ENCODE data around the gene NFATC3.
"Not testable (repeated sequence)": the region's sequence is repeated elsewhere in the genome, so short reads cannot be mapped to it uniquely, and the experiment has no call there.

Gene NFATC3

GRCh38 chr16:68110611-68111010, 25.4 kb downstream of the NFATC3 start:
- Mint-ChIP-seq H3K27ac (peak overlapping the region; percentile 87), H3K36me3 (peaks cover 42 to 64% of the 10 kb centered on the region in 2 donors), H3K4me1 (peaks cover 46 to 98% of the 10 kb centered on the region in 2 donors), H3K9me3 (peaks cover 19 to 35% of the 10 kb centered on the region in 2 donors)
- not testable (repeated sequence) for H3K4me3 Mint-ChIP-seq; ATAC-seq (replicated peaks); DNase-seq; H3K27me3 Mint-ChIP-seq

DNA sequence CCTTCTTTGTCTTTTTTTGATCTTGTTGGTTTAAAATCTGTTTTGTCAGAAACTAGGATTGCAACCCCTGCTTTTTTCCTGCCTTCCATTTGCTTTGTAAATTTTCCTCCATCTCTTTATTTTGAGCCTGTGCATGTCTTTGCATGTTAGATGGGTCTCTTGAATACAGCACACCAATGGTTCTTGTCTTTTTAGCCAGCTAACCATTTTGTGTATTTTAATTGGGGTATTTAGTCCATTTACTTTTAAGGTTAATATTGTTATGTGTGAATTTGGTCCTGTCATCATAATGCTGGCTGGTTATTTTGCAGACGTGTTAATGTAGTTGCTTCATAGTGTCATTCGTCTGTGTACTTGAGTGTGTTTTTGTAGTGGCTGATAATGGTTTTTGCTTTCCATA, 26.2 kb downstream of the NFATC3 start:
- Mint-ChIP-seq H3K4me1 (peaks cover 44 to 97% of the 10 kb centered on the region in 2 donors), H3K9me3 (peaks cover 19 to 34% of the 10 kb centered on the region in 2 donors), H3K27ac (peak overlapping the region; percentile 15), H3K36me3 (peaks cover 40 to 57% of the 10 kb centered on the region in 2 donors), H3K4me3 (no peak overlapping the region), H3K27me3 (no peaks in the 10 kb centered on the region)
- no peak for ATAC-seq (replicated peaks)
- no peak for DNase-seq

DNA sequence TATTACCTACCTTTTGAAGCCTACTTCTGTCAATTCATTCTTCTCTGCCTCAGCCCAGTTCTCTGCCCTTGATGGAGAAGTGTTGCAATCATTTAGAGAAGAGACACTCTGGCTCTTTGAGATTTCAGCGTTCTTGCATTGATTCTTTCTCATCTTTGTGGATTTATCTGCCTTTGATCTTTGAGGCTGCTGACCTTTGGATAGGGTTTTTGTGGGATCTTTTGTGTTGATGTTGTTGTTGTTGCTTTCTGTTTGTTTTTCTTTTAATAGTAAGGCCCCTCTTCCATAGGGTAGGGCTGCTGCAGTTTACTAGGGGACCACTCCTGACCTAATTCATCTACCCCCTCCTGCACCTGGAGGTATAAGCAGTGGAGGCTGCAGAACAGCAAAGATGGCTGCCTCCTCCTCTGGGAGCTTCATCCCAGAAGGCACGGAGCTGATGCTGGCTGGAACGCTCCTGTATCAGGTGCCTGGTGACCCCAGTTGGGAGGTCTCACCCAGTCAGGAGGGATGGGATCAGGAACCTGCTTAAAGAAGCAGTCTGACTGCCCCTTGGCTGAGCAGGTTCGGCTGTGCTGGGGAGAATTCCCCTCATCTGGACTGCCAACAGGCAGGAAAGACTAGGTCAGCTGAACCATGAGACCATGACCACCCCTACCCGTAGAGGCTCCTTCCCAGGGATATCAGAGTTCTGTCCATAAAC, 28.0 kb downstream of the NFATC3 start:
- DNase-seq (no peak), ATAC-seq (replicated peaks) (no peak)
- Mint-ChIP-seq H3K9me3 (peaks cover 19 to 30% of the 10 kb centered on the region in 2 donors), H3K27me3 (no peaks in the 10 kb centered on the region), H3K36me3 (peaks cover 34 to 49% of the 10 kb centered on the region in 2 donors), H3K27ac (peak overlapping the region; percentile 82), H3K4me1 (peaks cover 46 to 97% of the 10 kb centered on the region in 2 donors), H3K4me3 (peak overlapping the region in 1 of 2 donors; percentile 7)

GRCh38 chr16:68113765-68114240, 28.6 kb downstream of the NFATC3 start:
- H3K27ac Mint-ChIP-seq: no peak overlapping the region
- H3K36me3 Mint-ChIP-seq: peaks cover 31 to 43% of the 10 kb centered on the region in 2 donors
- ATAC-seq (replicated peaks): no peak
- H3K4me3 Mint-ChIP-seq: no peak overlapping the region
- no peaks in the 10 kb centered on the region for H3K27me3 Mint-ChIP-seq
- H3K4me1 Mint-ChIP-seq: peaks cover 44 to 97% of the 10 kb centered on the region in 2 donors
- peaks cover 16 to 24% of the 10 kb centered on the region in 2 donors for H3K9me3 Mint-ChIP-seq
- no peak for DNase-seq

DNA sequence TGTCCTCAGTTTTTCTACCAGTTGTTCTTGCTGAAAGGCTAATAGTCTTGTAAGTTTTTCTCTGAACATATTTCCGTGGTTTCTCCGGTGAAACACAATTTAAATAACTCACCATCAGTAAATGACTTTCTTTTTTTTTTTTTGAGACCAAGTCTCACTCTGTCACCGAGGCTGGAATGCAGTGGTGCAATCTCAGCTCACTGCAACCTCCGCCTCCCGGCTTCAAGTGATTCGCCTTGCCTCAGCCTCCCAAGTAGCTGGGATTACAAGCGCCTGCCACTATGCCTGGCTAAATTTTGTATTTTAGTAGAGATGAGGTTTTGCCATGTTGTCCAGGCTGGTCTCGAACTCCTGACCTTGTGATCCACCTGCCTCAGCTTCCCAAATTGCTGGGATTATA, 29.8 kb downstream of the NFATC3 start:
- not testable (repeated sequence) for ATAC-seq (replicated peaks); H3K27ac Mint-ChIP-seq; H3K4me3 Mint-ChIP-seq; H3K27me3 Mint-ChIP-seq; DNase-seq
- peaks cover 48 to 97% of the 10 kb centered on the region in 2 donors for H3K4me1 Mint-ChIP-seq
- H3K9me3 Mint-ChIP-seq: peaks cover 9 to 15% of the 10 kb centered on the region in 2 donors
- H3K36me3 Mint-ChIP-seq: peaks cover 21 to 35% of the 10 kb centered on the region in 2 donors

GRCh38 chr16:68115851-68116250, 30.7 kb downstream of the NFATC3 start:
- DNase-seq (no peak), ATAC-seq (replicated peaks) (no peak)
- peaks cover 16 to 28% of the 10 kb centered on the region in 2 donors for H3K36me3 Mint-ChIP-seq
- no peak overlapping the region for H3K4me3 Mint-ChIP-seq
- no peak overlapping the region for H3K27ac Mint-ChIP-seq
- peaks cover 4 to 9% of the 10 kb centered on the region in 2 donors for H3K9me3 Mint-ChIP-seq
- no peaks in the 10 kb centered on the region for H3K27me3 Mint-ChIP-seq
- peaks cover 46 to 98% of the 10 kb centered on the region in 2 donors for H3K4me1 Mint-ChIP-seq

DNA sequence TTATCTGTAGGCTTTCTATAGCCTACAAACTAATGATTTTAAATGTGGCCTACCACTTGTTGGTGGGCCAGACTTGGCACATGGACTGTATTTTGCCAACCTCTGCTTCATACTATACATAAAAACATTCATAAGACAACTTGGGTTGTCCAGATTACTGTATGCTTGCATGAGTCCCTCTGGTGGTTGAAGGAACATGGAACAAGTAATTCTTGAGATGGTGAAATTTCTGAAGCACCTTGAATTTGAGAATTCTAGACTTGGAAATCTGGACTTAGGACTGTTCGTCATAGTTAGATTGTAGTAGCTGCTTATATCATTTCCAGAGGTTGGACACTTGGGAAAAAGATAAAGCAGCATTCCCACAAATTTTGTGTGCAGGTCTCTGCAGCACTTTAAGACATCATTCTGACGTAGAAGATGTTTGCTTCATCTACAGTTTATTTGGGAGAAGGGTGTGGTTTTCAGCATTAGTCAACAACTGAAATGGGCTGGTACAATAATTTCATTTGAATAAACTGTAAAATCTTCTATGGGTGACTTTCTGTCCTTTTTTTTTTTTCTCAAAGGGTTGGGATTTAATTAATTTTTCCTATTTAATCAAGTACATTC, 31.2 kb downstream of the NFATC3 start:
- Mint-ChIP-seq H3K27me3 (no peaks in the 10 kb centered on the region), H3K4me3 (no peak overlapping the region), H3K9me3 (peaks cover 2 to 6% of the 10 kb centered on the region in 2 donors), H3K4me1 (peaks cover 42 to 93% of the 10 kb centered on the region in 2 donors), H3K36me3 (peaks cover 14 to 23% of the 10 kb centered on the region in 2 donors), H3K27ac (no peak overlapping the region)
- peak in 1 of 2 donors; percentile 43 for ATAC-seq (replicated peaks)
- no peak for DNase-seq

DNA sequence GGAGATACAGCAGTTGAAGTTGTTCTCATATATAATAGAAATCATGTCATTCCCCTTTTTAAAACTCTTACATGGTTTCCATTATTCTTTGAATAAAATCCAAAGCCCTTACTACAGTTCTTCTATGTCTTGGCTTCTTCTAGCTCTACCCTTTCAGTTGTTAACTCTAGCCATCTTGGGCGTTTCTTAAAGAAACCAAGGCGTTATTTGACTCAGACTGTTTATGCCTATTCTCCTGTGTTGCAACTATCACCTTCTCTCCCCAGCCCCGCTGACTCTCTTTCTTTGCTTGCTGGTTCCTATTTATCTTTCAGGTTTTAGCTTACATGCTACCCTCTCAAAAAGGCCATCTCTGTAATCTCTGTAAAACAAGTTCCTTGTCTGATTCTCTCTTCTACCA, 32.7 kb downstream of the NFATC3 start:
- Mint-ChIP-seq H3K4me3 (peak overlapping the region in 1 of 2 donors; percentile 1), H3K36me3 (peaks cover 12 to 23% of the 10 kb centered on the region in 2 donors), H3K27ac (peak overlapping the region; percentile 9), H3K27me3 (no peaks in the 10 kb centered on the region), H3K4me1 (peaks cover 44 to 91% of the 10 kb centered on the region in 2 donors), H3K9me3 (peaks cover 0 to under 1% of the 10 kb centered on the region in 2 donors)
- ATAC-seq (replicated peaks) (no peak), DNase-seq (no peak)

GRCh38 chr16:68118954-68119353, 33.8 kb downstream of the NFATC3 start:
- Mint-ChIP-seq H3K36me3 (peaks cover 12 to 19% of the 10 kb centered on the region in 2 donors), H3K27ac (peak overlapping the region; percentile 93), H3K4me1 (peaks cover 39 to 81% of the 10 kb centered on the region in 2 donors), H3K4me3 (peak overlapping the region in 1 of 2 donors; percentile 68)
- not testable (repeated sequence) for H3K9me3 Mint-ChIP-seq, H3K27me3 Mint-ChIP-seq
- DNase-seq (peak; percentile 11), ATAC-seq (replicated peaks) (peak; percentile 81 to 83)

GRCh38 chr16:68120496-68120895, 35.3 kb downstream of the NFATC3 start:
- DNase-seq; H3K9me3 Mint-ChIP-seq; H3K4me3 Mint-ChIP-seq; ATAC-seq (replicated peaks); H3K27me3 Mint-ChIP-seq: not testable (repeated sequence)
- H3K36me3 Mint-ChIP-seq: peaks cover 15 to 23% of the 10 kb centered on the region in 2 donors
- H3K4me1 Mint-ChIP-seq: peaks cover 40 to 70% of the 10 kb centered on the region in 2 donors
- peak overlapping the region; percentile 93 for H3K27ac Mint-ChIP-seq

GRCh38 chr16:68126395-68126794, 41.2 kb downstream of the NFATC3 start:
- no peaks in the 10 kb centered on the region for H3K27me3 Mint-ChIP-seq
- H3K27ac Mint-ChIP-seq: no peak overlapping the region
- no peak for DNase-seq
- H3K9me3 Mint-ChIP-seq: no peaks in the 10 kb centered on the region
- peaks cover 42 to 52% of the 10 kb centered on the region in 2 donors for H3K4me1 Mint-ChIP-seq
- no peak overlapping the region for H3K4me3 Mint-ChIP-seq
- peaks cover 29 to 35% of the 10 kb centered on the region in 2 donors for H3K36me3 Mint-ChIP-seq
- peak; percentile 27 to 34 for ATAC-seq (replicated peaks)

DNA sequence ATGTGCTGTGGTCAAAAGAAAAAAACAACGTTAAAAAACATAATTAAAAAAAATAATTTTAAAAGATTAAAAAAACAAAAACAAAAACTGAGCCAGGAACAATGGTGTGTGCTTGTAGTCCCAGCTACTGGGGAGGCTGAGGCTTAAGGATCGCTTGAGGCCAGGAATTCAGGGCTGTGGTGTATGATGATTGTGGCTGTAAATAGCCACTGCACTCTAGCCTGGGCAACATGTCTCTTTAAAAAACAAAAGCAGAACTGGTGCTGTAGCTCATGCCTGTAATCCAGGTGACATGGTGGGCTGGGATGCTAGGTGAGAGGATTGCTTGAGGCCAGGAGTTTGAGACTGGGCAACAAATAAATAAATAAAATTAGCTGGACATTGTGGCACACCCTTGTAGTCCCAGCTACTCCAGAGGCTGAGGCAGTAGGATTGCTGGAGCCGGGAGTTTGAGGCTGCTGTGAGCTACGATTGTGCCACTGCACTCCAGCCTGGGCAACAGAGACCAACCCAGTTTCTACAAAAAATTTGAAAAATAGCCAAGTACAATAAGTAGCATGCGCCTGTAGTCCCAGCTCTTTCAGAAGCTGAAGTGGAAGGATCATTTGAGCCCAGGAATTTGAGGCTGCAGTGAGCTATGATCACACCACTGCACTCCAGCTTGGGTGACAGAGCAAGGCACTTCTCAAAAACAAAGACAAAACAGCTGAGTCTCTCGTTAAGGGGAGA, 43.6 kb downstream of the NFATC3 start:
- Mint-ChIP-seq H3K27me3 (no peaks in the 10 kb centered on the region), H3K4me3 (no peak overlapping the region), H3K4me1 (peaks cover 37 to 52% of the 10 kb centered on the region in 2 donors), H3K9me3 (no peaks in the 10 kb centered on the region), H3K36me3 (peaks cover 29 to 36% of the 10 kb centered on the region in 2 donors), H3K27ac (peak overlapping the region; percentile 47)
- ATAC-seq (replicated peaks): peak in 1 of 2 donors; percentile 42
- no peak for DNase-seq

DNA sequence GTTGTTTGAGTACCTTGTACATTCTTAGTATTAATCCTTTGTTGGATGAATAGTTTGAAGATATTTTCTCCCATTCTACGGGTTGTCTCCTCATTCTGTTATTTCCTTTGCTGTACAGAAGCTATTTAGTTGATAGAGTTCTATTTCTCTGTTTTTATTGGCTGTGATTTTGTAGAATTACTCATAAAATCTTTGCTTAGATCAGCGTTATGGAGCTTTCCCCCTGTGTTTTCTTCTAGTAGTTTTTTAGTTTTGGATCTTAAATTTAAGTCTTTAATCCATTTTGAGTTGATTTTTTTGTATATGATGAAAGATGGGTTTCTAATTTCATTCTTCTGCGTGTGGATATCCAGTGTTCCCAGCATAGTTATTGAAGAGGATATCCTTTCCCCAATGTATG, 45.4 kb downstream of the NFATC3 start:
- H3K4me3 Mint-ChIP-seq: no peak overlapping the region
- peaks cover 34 to 36% of the 10 kb centered on the region in 2 donors for H3K36me3 Mint-ChIP-seq
- peak overlapping the region; percentile 33 for H3K27ac Mint-ChIP-seq
- H3K9me3 Mint-ChIP-seq: no peaks in the 10 kb centered on the region
- peaks cover 38 to 53% of the 10 kb centered on the region in 2 donors for H3K4me1 Mint-ChIP-seq
- no peak for ATAC-seq (replicated peaks)
- no peak for DNase-seq
- H3K27me3 Mint-ChIP-seq: no peaks in the 10 kb centered on the region
